22Rv1 (cell line): ENCODE measurements around the gene SMARCA5.

Experiments used
- ZFX ChIP-seq: fragments of 450-650 bp; IDR thresholded peaks from 2 replicates; pipeline ENCODE4 v1.6.1; 2017; ENCODE audit warnings: antibody characterized with exemption, borderline replicate concordance
- TF ChIP-seq, protein P1 (sequence below): fragments of 450-650 bp; IDR thresholded peaks from 2 replicates; pipeline ENCODE4 v1.5.1; 2017; ENCODE audit warnings: mild to moderate bottlenecking

DNA sequence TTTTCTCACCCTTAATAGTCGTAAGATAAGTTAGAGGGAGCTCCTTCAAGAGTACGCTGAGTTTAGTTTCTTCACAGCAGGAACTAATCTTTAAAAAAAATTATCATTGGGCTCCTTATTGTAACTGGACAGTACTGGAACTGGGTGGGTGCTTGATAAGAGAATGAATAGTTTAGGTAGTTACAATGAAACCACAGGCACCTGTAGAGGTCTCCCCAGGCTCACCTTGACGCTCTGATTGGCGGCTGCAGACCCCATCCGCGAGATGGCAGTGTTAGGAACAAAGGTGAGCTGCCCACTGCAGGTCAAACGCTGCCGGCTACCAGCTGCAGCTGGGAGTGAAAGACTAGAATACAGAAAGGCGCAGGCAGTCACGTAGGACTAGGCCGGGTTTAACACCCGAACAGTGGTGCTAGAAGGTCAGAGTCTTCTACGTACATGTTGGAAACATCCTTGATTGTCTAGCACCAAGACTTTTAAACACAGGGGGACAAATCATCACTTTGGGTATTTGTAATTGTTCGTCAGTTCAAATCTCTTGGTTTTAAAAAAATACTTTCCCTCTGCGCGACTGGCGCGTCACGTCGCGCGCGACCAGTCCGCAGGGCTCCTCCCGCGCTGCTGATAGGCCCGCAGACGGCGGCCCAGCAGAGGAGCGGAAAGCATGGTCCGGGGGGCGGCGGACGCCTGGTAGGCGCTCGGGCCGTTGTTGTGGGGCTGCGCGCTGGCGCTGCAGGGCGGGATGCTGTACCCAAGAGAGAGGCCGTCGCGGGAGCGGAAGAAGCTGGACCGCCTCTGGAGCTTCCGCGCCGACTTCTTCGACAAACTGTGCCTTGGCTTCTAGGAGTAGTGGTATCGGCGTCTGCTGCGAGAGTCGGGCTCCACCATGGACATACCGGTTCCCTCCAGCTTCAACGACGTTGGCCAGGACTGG, 45.6 kb downstream of the SMARCA5 start:
- TF ChIP-seq, protein P1, sequence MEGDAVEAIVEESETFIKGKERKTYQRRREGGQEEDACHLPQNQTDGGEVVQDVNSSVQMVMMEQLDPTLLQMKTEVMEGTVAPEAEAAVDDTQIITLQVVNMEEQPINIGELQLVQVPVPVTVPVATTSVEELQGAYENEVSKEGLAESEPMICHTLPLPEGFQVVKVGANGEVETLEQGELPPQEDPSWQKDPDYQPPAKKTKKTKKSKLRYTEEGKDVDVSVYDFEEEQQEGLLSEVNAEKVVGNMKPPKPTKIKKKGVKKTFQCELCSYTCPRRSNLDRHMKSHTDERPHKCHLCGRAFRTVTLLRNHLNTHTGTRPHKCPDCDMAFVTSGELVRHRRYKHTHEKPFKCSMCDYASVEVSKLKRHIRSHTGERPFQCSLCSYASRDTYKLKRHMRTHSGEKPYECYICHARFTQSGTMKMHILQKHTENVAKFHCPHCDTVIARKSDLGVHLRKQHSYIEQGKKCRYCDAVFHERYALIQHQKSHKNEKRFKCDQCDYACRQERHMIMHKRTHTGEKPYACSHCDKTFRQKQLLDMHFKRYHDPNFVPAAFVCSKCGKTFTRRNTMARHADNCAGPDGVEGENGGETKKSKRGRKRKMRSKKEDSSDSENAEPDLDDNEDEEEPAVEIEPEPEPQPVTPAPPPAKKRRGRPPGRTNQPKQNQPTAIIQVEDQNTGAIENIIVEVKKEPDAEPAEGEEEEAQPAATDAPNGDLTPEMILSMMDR = peak; percentile 97
- no peak for TF ChIP-seq ZFX
